ENCODE results near the gene SFT2D1. TPM values are rescaled to one million over a fixed set of nuclear protein-coding genes. Genes with fewer than 3 reads are reported as not detected.

SFT2D1 gene
- total and polyA plus RNA-seq, 9 of the 15 experiments (the other 6 are each of a cell fraction or from before 2014, with no cell fraction given) = 54.4 to 140 (median 74.6) TPM

GRCh38 chr6:166330612-166331011, 11.7 kb downstream of the SFT2D1 start (continued):
- no peak for TF ChIP-seq MCM7 (IDR thresholded peaks at IDR 0.05)
- no peak for TF ChIP-seq MEF2A (IDR thresholded peaks at IDR 0.05; ENCODE audit: control insufficient read depth, low read depth, low read length)
- no peak for TF ChIP-seq RAD51 (IDR thresholded peaks at IDR 0.05; ENCODE audit: borderline replicate concordance, low read depth)
- no peak for TF ChIP-seq HES1 (IDR thresholded peaks at IDR 0.05; ENCODE audit: low read depth)
- TF ChIP-seq GATAD2A (IDR thresholded peaks at IDR 0.05) = no peak
- TF ChIP-seq ZNF696 (CRISPR knock-in tag; conservative IDR thresholded peaks at IDR 0.05) = no peak
- TF ChIP-seq HMBOX1 (IDR thresholded peaks at IDR 0.05) = no peak
- no peak for TF ChIP-seq MEIS2 (IDR thresholded peaks at IDR 0.05; ENCODE audit: partially characterized antibody)
- TF ChIP-seq ZNF280A (IDR thresholded peaks at IDR 0.05; ENCODE audit: low read depth, partially characterized antibody) = no peak
- no peak for TF ChIP-seq NELFE (IDR thresholded peaks at IDR 0.05; ENCODE audit: insufficient read depth, insufficient read length)
- TF ChIP-seq MCM2 (IDR thresholded peaks at IDR 0.05; ENCODE audit: low read depth) = no peak
- TF ChIP-seq ZNF316 (IDR thresholded peaks at IDR 0.05) = no peak
- TF ChIP-seq AFF1 (IDR thresholded peaks at IDR 0.05; ENCODE audit: low read depth in 1 of 2, partially characterized antibody in 2 of 2) = no peak
- TF ChIP-seq E2F4 (CRISPR knock-in tag; IDR thresholded peaks at IDR 0.05; ENCODE audit: low read depth) = no peak
- peak; percentile 51; the same call in 1 of the 2 replicates for TF ChIP-seq JUN (IDR thresholded peaks at IDR 0.05; ENCODE audit: borderline replicate concordance, low read depth, low read length)
- TF ChIP-seq JUN (CRISPR knock-in tag; IDR thresholded peaks at IDR 0.05; ENCODE audit: borderline replicate concordance) = no peak
- no peak for TF ChIP-seq XRCC3 (IDR thresholded peaks at IDR 0.05)
- TF ChIP-seq DDX20 (tag; IDR thresholded peaks at IDR 0.05; ENCODE audit: low read depth) = no peak
- TF ChIP-seq NR1H2 (CRISPR knock-in tag; IDR thresholded peaks at IDR 0.05) = no peak
- no peak for TF ChIP-seq ATF2 (CRISPR knock-in tag; IDR thresholded peaks at IDR 0.05)
